Neuronal stem cell (in vitro differentiated cells): ENCODE results near the gene MYOZ3.

ENCODE experiments used
- DNase-seq: peaks from one replicate; pipeline ENCODE4 v3.0.0-alpha.2; 2013; ENCODE audit warnings: low spot score
- H2AFZ ChIP-seq: one replicate; pipeline ENCODE4 v1.6.1; 2013; ENCODE audit warnings: mild to moderate bottlenecking, low read length, inconsistent platforms
- H2AK5ac ChIP-seq: 2 replicates; pipeline ENCODE4 v1.6.1; 2013; ENCODE audit warnings: low read depth, mild to moderate bottlenecking, inconsistent platforms, low read length, moderate library complexity, mixed read lengths
- H2BK120ac ChIP-seq: 2 replicates; pipeline ENCODE4 v1.6.1; 2013; ENCODE audit warnings: low read depth, mild to moderate bottlenecking, inconsistent platforms, low read length, moderate library complexity, mixed read lengths
- H2BK12ac ChIP-seq: one replicate; pipeline ENCODE4 v1.6.1; 2013; ENCODE audit warnings: low read length, inconsistent platforms
- H2BK15ac ChIP-seq: 2 replicates; pipeline ENCODE4 v1.6.1; 2013; ENCODE audit warnings: mild to moderate bottlenecking, low read length, inconsistent platforms, mixed read lengths
- H2BK5ac ChIP-seq: one replicate; pipeline ENCODE4 v1.6.1; 2013; ENCODE audit warnings: inconsistent platforms, mild to moderate bottlenecking, low read length, moderate library complexity
- H3K14ac ChIP-seq: one replicate; pipeline ENCODE4 v1.6.1; 2013; ENCODE audit warnings: low read length, inconsistent platforms
- H3K18ac ChIP-seq: 2 replicates; pipeline ENCODE4 v1.6.1; 2013; ENCODE audit warnings: low read length, inconsistent platforms
- H3K23ac ChIP-seq: 2 replicates; pipeline ENCODE4 v1.6.1; 2013; ENCODE audit warnings: low read depth, mild to moderate bottlenecking, mixed read lengths, low read length, inconsistent platforms; ENCODE audit not compliant: poor library complexity
- H3K27ac ChIP-seq: replicated peaks from 3 replicates; pipeline ENCODE4 v1.5.1; 2013; ENCODE audit warnings: low read length, inconsistent platforms
- H3K27me3 ChIP-seq, 3 experiments: 2 replicates each; pipeline ENCODE4 v1.6.1; 2013; ENCODE audit warnings: low read length in 3 of 3, mild to moderate bottlenecking in 2 of 3, inconsistent platforms in 1 of 3, low read depth in 1 of 3, mixed read lengths in 1 of 3, moderate library complexity in 1 of 3; ENCODE audit not compliant: control insufficient read depth in 3 of 3, insufficient read depth in 3 of 3
- H3K36me3 ChIP-seq, 2 donors: replicated peaks in 1 of 2; 2 replicates each; pipeline ENCODE4 v1.6.1; 2013; ENCODE audit warnings: low read length in 2 of 2; ENCODE audit not compliant: control insufficient read depth in 2 of 2, insufficient read depth in 2 of 2
- H3K4ac ChIP-seq: 2 replicates; pipeline ENCODE4 v1.6.1; 2013; ENCODE audit warnings: inconsistent platforms, mild to moderate bottlenecking, low read length, moderate library complexity
- H3K4me1 ChIP-seq, 2 donors: 1 replicate in 1 of 2; 2 replicates in 1 of 2; pipeline ENCODE4 v1.6.1; 2013; ENCODE audit warnings: low read length in 2 of 2, low read depth in 1 of 2; ENCODE audit not compliant: control insufficient read depth in 2 of 2, insufficient read depth in 1 of 2
- H3K4me2 ChIP-seq: one replicate; pipeline ENCODE4 v1.6.1; 2013; ENCODE audit warnings: mild to moderate bottlenecking, low read length, inconsistent platforms; ENCODE audit not compliant: insufficient read depth, poor library complexity, severe bottlenecking
- H3K4me3 ChIP-seq, 2 donors: 2 replicates each; pipeline ENCODE4 v1.5.1; 2013; ENCODE audit warnings: low read length in 2 of 2, mild to moderate bottlenecking in 2 of 2, inconsistent platforms in 1 of 2, moderate library complexity in 1 of 2
- H3K79me1 ChIP-seq: one replicate; pipeline ENCODE4 v1.6.1; 2013; ENCODE audit warnings: low read depth, mild to moderate bottlenecking, inconsistent platforms, low read length, moderate library complexity
- H3K9ac ChIP-seq: one replicate; pipeline ENCODE4 v1.6.1; 2013; ENCODE audit warnings: mild to moderate bottlenecking, low read depth, low read length, inconsistent platforms; ENCODE audit not compliant: poor library complexity
- H3K9me3 ChIP-seq, 2 donors: replicated peaks in 1 of 2; 2 replicates each; pipeline versions ENCODE3 to v1.6.1; 2013; ENCODE audit warnings: low read length in 2 of 2, mild to moderate bottlenecking in 2 of 2, inconsistent platforms in 1 of 2, low read depth in 1 of 2, mixed read lengths in 1 of 2, moderate library complexity in 1 of 2; ENCODE audit not compliant: control insufficient read depth in 2 of 2, insufficient read depth in 1 of 2
- H4K8ac ChIP-seq: one replicate; pipeline ENCODE4 v1.6.1; 2013; ENCODE audit warnings: low read depth, mild to moderate bottlenecking, inconsistent platforms, low read length, moderate library complexity
- H4K91ac ChIP-seq: one replicate; pipeline ENCODE4 v1.6.1; 2013; ENCODE audit warnings: low read length, low read depth, mild to moderate bottlenecking, inconsistent platforms; ENCODE audit not compliant: poor library complexity
- WGBS, 2 donors: extraction: QIAGEN DNeasy Blood & Tissue Kit; methylation state at CpG; one replicate each; pipeline ENCODE4 v1.1.7; 2013; ENCODE audit warnings: missing lambda C conversion rate in 2 of 2, mixed read lengths in 1 of 2; ENCODE audit not compliant: insufficient read length in 2 of 2, insufficient replicate concordance in 1 of 2; ENCODE audit errors: extremely low coverage in 2 of 2; 5-methylcytosine and 5-hydroxymethylcytosine counted together

MYOZ3 gene

DNA sequence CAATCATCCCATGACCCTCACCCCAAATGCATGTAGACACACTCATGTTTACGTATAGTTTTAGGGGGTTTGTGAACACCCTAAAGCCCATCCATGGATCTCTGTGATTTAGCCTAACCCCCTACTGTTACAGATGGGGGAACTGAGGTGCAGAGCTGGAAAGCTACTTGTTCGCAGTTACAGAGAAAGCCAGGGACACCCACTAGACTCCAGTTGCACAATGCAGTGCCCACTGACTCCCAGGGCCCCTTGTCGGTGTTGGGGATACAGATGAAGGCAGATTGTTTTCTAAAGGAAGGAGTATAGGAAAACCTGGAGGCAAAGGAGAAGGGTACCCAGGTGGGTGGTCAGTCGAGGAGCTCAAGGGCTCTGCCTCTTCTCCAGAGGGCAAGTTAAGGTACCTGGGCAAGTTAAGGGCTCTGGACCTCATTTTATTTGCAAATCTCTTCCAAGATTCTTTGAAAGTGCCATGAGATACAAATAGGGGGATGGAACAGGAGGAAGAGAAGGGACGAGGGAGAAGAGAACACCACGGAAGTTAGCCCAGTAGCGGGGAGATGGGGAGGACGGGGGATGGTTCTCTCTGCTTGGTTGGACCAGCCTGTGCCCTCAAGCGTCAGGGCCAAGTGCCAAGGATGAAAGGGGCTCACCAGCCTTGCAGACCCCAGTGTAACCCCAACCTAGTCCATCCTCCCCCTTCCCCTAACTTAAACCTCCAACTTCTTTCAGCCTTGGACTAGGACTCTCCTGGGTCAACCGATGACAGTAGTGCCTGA lies 958 bp downstream of the MYOZ3 start:
- Histone ChIP-seq H3K27me3 (peaks cover 0 to 71% (median 0%) of the 10 kb centered on the region in 3 experiments), H2AFZ (no peak overlapping the region), H4K8ac (no peak overlapping the region), H2BK5ac (no peak overlapping the region), H2BK15ac (peak overlapping the region; percentile 22), H2AK5ac (peak overlapping the region; percentile 79), H3K4me3 (no peak overlapping the region), H3K79me1 (no peaks in the 10 kb centered on the region), H4K91ac (no peak overlapping the region), H3K23ac (no peak overlapping the region), H3K14ac (no peak overlapping the region), H2BK120ac (no peak overlapping the region), H3K4me2 (no peak overlapping the region), H3K9me3 (no peaks in the 10 kb centered on the region), H3K18ac (peak overlapping the region; percentile 49), H3K4ac (peak overlapping the region; percentile 10), H3K9ac (no peak overlapping the region), H3K27ac (no peak overlapping the region), H2BK12ac (no peak overlapping the region), H3K36me3 (no peaks in the 10 kb centered on the region), H3K4me1 (peaks cover 4 to 19% of the 10 kb centered on the region in 2 donors)
- DNase-seq: no peak
- WGBS, 2 donors: no CpG with 5 or more reads among the region's 10 CpGs

DNA sequence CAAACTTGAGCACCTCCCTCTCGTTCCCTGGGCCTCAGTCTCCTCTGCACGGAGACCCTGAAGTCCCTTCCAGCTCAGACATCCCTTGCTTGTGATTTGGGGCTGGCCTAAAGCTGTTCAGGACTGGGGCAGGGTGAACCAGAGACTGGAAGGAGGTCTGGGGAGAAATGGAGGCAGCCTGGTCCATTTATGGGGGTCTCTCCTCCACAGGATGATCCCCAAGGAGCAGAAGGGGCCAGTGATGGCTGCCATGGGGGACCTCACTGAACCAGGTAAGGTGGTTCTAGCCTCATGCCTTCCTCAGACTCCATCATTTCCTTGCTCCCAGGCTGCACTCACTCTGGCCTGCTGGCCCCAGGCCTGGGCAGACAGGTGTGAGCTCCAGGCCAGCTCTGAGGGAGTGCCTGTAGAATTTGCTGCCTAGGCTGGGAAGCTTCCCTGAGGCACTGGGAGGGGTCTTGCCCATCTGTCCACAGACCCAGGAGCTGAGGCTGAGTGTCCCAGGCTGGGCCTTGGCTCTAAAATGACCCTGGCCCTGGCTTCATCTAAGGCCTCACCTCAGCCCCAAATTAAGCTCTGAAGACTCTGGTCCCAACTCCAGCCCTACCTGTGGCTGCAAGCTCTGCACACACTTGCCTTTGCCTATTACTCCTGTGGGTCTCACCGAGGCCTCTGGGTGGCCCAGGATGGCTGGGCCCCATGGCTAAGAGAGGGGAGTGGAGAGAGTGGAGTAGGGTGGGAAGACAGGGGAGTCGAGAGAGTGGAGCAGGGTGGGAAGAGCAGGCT lies 1.9 kb downstream of the MYOZ3 start:
- Histone ChIP-seq H3K27me3 (peaks cover 0 to 69% (median 0%) of the 10 kb centered on the region in 3 experiments), H3K14ac (no peak overlapping the region), H2BK15ac (peak overlapping the region; percentile 78), H3K23ac (no peak overlapping the region), H2BK12ac (no peak overlapping the region), H3K4me3 (no peak overlapping the region), H3K9me3 (peaks cover 0 to 3% of the 10 kb centered on the region in 2 donors), H2BK5ac (no peak overlapping the region), H2AFZ (no peak overlapping the region), H2AK5ac (peak overlapping the region; percentile 79), H4K91ac (no peak overlapping the region), H3K9ac (peak overlapping the region; percentile 32), H3K4me2 (no peak overlapping the region), H3K79me1 (no peaks in the 10 kb centered on the region), H3K4me1 (peaks cover 3 to 14% of the 10 kb centered on the region in 2 donors), H3K18ac (peak overlapping the region; percentile 28), H2BK120ac (peak overlapping the region; percentile 73), H4K8ac (no peak overlapping the region), H3K4ac (peak overlapping the region; percentile 10), H3K36me3 (no peaks in the 10 kb centered on the region), H3K27ac (no peak overlapping the region)
- no CpG with 5 or more reads among the region's 4 CpGs for WGBS, 2 donors
- DNase-seq: no peak

DNA sequence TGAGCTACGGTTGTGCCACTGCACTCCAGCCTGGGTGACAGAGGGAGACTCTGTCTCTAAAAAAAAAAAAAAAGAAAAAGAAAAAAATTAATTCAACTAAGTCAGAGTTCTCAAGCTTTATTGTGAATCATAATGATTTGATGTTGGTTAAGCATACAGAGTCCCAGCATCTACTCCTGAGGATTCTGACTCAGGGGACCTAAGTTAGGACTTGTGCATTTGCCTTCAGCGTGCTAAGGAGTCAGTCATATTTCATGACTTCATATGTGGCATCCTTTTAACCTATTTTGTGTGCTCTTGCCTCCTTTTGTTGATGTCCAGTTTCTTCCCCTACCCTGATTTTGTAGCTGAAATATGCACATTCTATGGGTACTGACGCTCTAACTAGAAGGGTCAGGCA lies 2.9 kb downstream of the MYOZ3 start:
- Histone ChIP-seq H2AK5ac (no peak overlapping the region), H3K4me3 (no peak overlapping the region), H2BK15ac (no peak overlapping the region), H3K23ac (no peak overlapping the region), H2BK120ac (no peak overlapping the region), H3K79me1 (no peaks in the 10 kb centered on the region), H3K4ac (no peak overlapping the region), H3K4me1 (peaks cover 3 to 14% of the 10 kb centered on the region in 2 donors), H4K91ac (no peak overlapping the region), H3K9me3 (peaks cover 0 to 6% of the 10 kb centered on the region in 2 donors), H2AFZ (no peak overlapping the region), H2BK12ac (no peak overlapping the region), H4K8ac (no peak overlapping the region), H3K36me3 (no peaks in the 10 kb centered on the region), H3K14ac (no peak overlapping the region), H3K4me2 (no peak overlapping the region), H2BK5ac (no peak overlapping the region), H3K9ac (no peak overlapping the region), H3K27me3 (peaks cover 0 to 62% (median 0%) of the 10 kb centered on the region in 3 experiments), H3K27ac (no peak overlapping the region), H3K18ac (no peak overlapping the region)
- no CpG with 5 or more reads among the region's 3 CpGs for WGBS, 2 donors
- DNase-seq: no peak

DNA sequence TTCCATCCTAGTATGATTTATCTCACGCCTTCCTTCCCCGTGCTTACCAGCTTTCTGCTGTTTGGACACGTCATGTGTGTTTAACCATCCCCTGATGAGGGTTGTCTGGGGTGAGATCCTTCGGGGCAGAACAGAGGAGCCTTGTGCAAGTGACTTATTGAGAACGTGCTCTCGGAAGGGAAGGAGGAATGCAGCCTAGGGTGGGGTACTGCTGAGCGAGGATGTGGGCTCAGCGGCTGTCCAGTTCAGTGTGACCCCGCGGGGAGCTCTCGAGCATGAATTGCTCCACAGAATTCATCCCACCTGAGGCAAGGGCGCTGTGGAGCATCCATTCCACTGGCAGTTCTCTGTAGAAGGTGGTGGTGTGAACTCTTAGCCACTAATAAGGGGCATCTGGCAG lies 4.0 kb downstream of the MYOZ3 start:
- Histone ChIP-seq H3K23ac (peak overlapping the region; percentile 11), H2BK120ac (no peak overlapping the region), H3K4me1 (peaks cover 3 to 11% of the 10 kb centered on the region in 2 donors), H2AK5ac (no peak overlapping the region), H2AFZ (no peak overlapping the region), H3K9ac (no peak overlapping the region), H3K9me3 (peaks cover under 1 to 8% of the 10 kb centered on the region in 2 donors), H3K18ac (peak overlapping the region; percentile 11), H2BK12ac (no peak overlapping the region), H2BK5ac (no peak overlapping the region), H3K27ac (no peak overlapping the region), H3K14ac (no peak overlapping the region), H4K8ac (no peak overlapping the region), H3K4me3 (peak overlapping the region in 1 of 2 donors; percentile 30), H3K4ac (no peak overlapping the region), H3K36me3 (no peaks in the 10 kb centered on the region), H3K4me2 (no peak overlapping the region), H3K27me3 (peaks cover 0 to 55% (median 0%) of the 10 kb centered on the region in 3 experiments), H3K79me1 (no peaks in the 10 kb centered on the region), H2BK15ac (no peak overlapping the region), H4K91ac (no peak overlapping the region)
- DNase-seq: no peak
- no CpG with 5 or more reads among the region's 12 CpGs for WGBS, 2 donors
